A673 (cell line): ENCODE data around the gene AFG3L2. TPM values are rescaled to one million over a fixed set of nuclear protein-coding genes. Genes with fewer than 3 reads are reported as not detected.

Source experiments
- BruUV-seq: library from RNA; stranded (reverse); fragments of 400-500 nt; replicated peaks from 2 replicates; lab custom pipeline; 2021; lab: Mats Ljungman, UMichigan
- CTCF ChIA-PET: fragments of 300-600 bp; sonication (Branson Sonifier 250); formaldehyde crosslinking; loops from one replicate; lab custom pipeline; 2022; ENCODE audit warnings: antibody characterized with exemption; lab: Charles Lee
- POLR2A ChIA-PET: fragments of 300-600 bp; sonication (Branson Sonifier 250); formaldehyde crosslinking; loops from one replicate; lab custom pipeline; 2022; ENCODE audit warnings: antibody characterized with exemption; ENCODE audit not compliant: low non-redundant PET; lab: Charles Lee
- DNase-seq: peaks from one replicate; pipeline ENCODE4 v3.0.0-alpha.2; 2015; ENCODE audit warnings: low spot score
- H3K27ac ChIP-seq: fragments of 200-600 bp; sonication (generic); 2 replicates; pipeline ENCODE4 v1.5.1; 2016; ENCODE audit warnings: mixed run types, low read depth, mild to moderate bottlenecking, mixed read lengths, antibody characterized with exemption, low read length; ENCODE audit not compliant: poor library complexity, severe bottlenecking
- H3K27me3 ChIP-seq: fragments of 200-600 bp; sonication (generic); replicated peaks from 2 replicates; pipeline ENCODE4 v1.6.1; 2017; ENCODE audit warnings: mixed run types, low read depth, mild to moderate bottlenecking, mixed read lengths, antibody characterized with exemption, low read length; ENCODE audit not compliant: insufficient read depth, poor library complexity
- H3K36me3 ChIP-seq: fragments of 200-600 bp; sonication (generic); 2 replicates; pipeline ENCODE4 v1.6.1; 2016; ENCODE audit warnings: mixed run types, mild to moderate bottlenecking, mixed read lengths, antibody characterized with exemption, low read length; ENCODE audit not compliant: insufficient read depth, poor library complexity, severe bottlenecking
- H3K4me1 ChIP-seq: fragments of 200-600 bp; sonication (generic); 2 replicates; pipeline ENCODE4 v1.6.1; 2017; ENCODE audit warnings: mixed run types, mild to moderate bottlenecking, mixed read lengths, antibody characterized with exemption, low read length; ENCODE audit not compliant: insufficient read depth, poor library complexity, severe bottlenecking
- H3K4me3 ChIP-seq: fragments of 200-600 bp; sonication (generic); 2 replicates; pipeline ENCODE4 v1.5.1; 2016; ENCODE audit warnings: low read depth, mixed run types, mild to moderate bottlenecking, mixed read lengths, low read length; ENCODE audit not compliant: poor library complexity, severe bottlenecking
- H3K9me3 ChIP-seq: fragments of 200-600 bp; sonication (generic); 2 replicates; pipeline ENCODE4 v1.6.1; 2016; ENCODE audit warnings: mixed run types, low read depth, mild to moderate bottlenecking, mixed read lengths, antibody characterized with exemption, low read length; ENCODE audit not compliant: poor library complexity, severe bottlenecking
- EZH2 ChIP-seq: fragments of 200-600 bp; sonication (generic); IDR thresholded peaks from 2 replicates; pipeline ENCODE4 v1.6.1; 2017; ENCODE audit warnings: borderline replicate concordance, low read depth, mild to moderate bottlenecking, mixed read lengths, antibody characterized with exemption, low read length; ENCODE audit not compliant: poor library complexity, severe bottlenecking
- intact Hi-C: fragments of 100-400 bp; cut with micrococcal nuclease; formaldehyde crosslinking; loops from one replicate; pipeline ENCODE4 v1.10.0; 2022; ENCODE audit not compliant: unreplicated experiment
- total RNA-seq: library from RNA; stranded (reverse); gene quantifications from 2 replicates; pipeline ENCODE4 v1.2.3, GENCODE V29; 2021
- TF ChIP-seq, protein P1 (sequence below): fragments of 300-800, 200-600 bp; sonication (generic); conservative IDR thresholded peaks from 2 replicates; pipeline ENCODE4 v1.5.1; 2017; ENCODE audit warnings: low read depth, mild to moderate bottlenecking, antibody characterized with exemption, low read length, moderate library complexity, mixed read lengths

The AFG3L2 gene
- total RNA-seq, 1 experiment from 2014 or later = 72.7 TPM

DNA sequence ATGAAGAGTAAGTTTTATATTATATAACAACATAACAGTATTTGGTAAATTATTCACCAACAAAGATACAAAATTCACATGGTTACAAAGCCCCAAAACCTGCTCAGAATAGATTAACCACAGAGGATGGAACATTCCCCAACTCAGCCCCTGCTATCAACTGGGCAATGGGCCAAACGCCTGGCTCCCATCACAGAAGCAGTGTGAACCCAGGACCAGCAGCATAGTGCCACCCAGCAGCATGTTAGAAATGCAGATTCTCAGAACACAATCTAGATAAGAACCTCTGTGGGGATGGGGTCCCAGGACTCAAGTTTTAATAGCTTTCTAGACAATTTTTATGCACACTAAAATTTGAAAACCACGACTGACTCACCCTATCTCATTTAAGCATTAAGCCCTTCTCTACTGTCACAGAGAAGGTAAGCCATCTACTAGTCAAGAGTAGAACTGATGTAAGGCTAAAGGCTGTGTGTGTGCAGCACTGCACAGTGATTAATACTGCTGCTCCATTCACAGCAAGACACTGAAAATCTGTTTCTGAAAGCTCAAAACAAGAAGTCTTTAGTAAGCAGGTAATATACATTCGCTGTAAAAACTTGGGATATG, 15.2 kb downstream of the AFG3L2 start:
- Histone ChIP-seq H3K4me3 (no peak overlapping the region), H3K9me3 (no peaks in the 10 kb centered on the region), H3K4me1 (no peaks in the 10 kb centered on the region), H3K27ac (no peak overlapping the region), H3K27me3 (no peaks in the 10 kb centered on the region), H3K36me3 (peaks cover 74% of the 10 kb centered on the region)
- intact Hi-C loops = no loop called here
- TF ChIP-seq, protein P1, sequence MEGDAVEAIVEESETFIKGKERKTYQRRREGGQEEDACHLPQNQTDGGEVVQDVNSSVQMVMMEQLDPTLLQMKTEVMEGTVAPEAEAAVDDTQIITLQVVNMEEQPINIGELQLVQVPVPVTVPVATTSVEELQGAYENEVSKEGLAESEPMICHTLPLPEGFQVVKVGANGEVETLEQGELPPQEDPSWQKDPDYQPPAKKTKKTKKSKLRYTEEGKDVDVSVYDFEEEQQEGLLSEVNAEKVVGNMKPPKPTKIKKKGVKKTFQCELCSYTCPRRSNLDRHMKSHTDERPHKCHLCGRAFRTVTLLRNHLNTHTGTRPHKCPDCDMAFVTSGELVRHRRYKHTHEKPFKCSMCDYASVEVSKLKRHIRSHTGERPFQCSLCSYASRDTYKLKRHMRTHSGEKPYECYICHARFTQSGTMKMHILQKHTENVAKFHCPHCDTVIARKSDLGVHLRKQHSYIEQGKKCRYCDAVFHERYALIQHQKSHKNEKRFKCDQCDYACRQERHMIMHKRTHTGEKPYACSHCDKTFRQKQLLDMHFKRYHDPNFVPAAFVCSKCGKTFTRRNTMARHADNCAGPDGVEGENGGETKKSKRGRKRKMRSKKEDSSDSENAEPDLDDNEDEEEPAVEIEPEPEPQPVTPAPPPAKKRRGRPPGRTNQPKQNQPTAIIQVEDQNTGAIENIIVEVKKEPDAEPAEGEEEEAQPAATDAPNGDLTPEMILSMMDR = no peak
- TF ChIP-seq EZH2 = no peak
- CTCF ChIA-PET = no interaction called here
- DNase-seq = no peak
- POLR2A ChIA-PET = no interaction called here
- no TSS peak for BruUV-seq

DNA sequence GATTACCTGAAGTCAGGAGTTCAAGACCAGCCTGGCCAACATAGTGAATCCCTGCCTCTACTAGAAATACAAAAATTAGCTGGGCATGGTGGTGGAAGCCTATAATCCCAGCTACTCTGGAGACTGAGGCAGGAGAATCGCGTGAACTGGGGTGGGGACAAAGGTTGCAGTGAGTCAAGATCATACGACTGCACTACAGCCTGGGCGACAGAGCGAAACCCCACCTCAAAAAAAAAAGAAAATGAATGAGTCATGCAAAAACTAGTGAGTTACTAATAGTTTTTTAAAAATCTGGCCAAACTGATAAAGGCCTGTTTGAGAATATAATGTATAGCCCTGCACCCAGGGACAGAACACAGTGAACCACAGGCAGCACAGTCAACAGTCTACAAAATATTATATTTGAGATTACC, 17.5 kb downstream of the AFG3L2 start:
- CTCF ChIA-PET = no interaction called here
- peaks cover 73% of the 10 kb centered on the region for H3K36me3 ChIP-seq

DNA sequence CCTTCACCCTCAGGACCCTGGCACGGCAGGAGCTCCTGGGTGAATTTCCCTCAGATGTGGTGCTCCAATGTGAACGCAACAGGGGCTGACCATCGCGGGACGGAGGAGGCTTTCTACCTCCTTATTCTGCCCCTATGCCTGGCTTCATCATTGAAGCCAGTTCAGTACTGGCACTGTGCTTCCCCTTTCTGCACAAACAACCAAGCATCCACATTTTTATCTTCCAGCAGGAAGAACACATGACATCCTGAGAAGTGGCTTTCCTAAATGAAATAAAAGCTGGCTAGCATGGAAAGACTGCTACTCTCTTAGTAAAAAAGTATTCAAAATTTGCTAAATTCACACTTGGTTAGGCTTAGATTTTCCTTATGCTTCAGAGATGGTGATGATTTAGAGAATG, 24.8 kb downstream of the AFG3L2 start:
- H3K4me1 ChIP-seq = no peaks in the 10 kb centered on the region
- no peaks in the 10 kb centered on the region for H3K9me3 ChIP-seq
- peaks cover 80% of the 10 kb centered on the region for H3K36me3 ChIP-seq
- no peak overlapping the region for H3K4me3 ChIP-seq
- DNase-seq = no peak
- ChIA-PET CTCF (no interaction called here), POLR2A (no interaction called here)
- no TSS peak for BruUV-seq
- intact Hi-C loops = no loop called here
- no peaks in the 10 kb centered on the region for H3K27me3 ChIP-seq
- no peak overlapping the region for H3K27ac ChIP-seq
- TF ChIP-seq, protein P1 = no peak
- no peak for TF ChIP-seq EZH2

More for the DNA sequence above, 17.5 kb downstream of the AFG3L2 start:
- intact Hi-C loops = no loop called here
- Histone ChIP-seq H3K4me3 (no peak overlapping the region), H3K27ac (no peak overlapping the region), H3K4me1 (no peaks in the 10 kb centered on the region), H3K9me3 (no peaks in the 10 kb centered on the region), H3K27me3 (no peaks in the 10 kb centered on the region)
- no TSS peak for BruUV-seq
- POLR2A ChIA-PET = interaction anchor here (0.6 kb wide), 1 partner anchor 324 kb away, joined by 3 read pairs; no protein-coding TSS in a partner anchor
- no peak for TF ChIP-seq EZH2
- TF ChIP-seq, protein P1 = no peak
- DNase-seq = no peak
